Measurements from ENCODE around the gene SLC1A4. TPM values are rescaled to one million over a fixed set of nuclear protein-coding genes. Genes with fewer than 3 reads are reported as not detected.

Gene SLC1A4
- total RNA-seq: 10 to 100 TPM in 1 of 2 experiments, 1 to 10 TPM in 1; 8.2 to 10.3 TPM
- polyA plus RNA-seq: 1 to 10 TPM; 1.6 to 2.0 TPM

- H3K36me3 Mint-ChIP-seq: peaks cover 0 to 1% of the 10 kb centered on the region in 2 donors
- intact Hi-C loops (cut with micrococcal nuclease): loop anchor here (1.0 to 5.0 kb wide), 6 partner anchors 43 to 238 kb away; partner anchors contain the start of genes ACTR2, CEP68 and RAB1A
- H3K4me3 Mint-ChIP-seq: peak within 1 kb of the TSS; percentile 87 to 93 (median 91)
- peaks cover 18 to 44% (median 34%) of the 10 kb centered on the region in 4 donors for H3K4me1 Mint-ChIP-seq
- peak within 1 kb of the TSS; percentile 48 for H3K27ac ChIP-seq (ENCODE audit: low read depth, low read length)
- peaks cover 32% of the 10 kb centered on the region for H3K4me1 ChIP-seq (ENCODE audit: insufficient read depth, low read length)
- peak within 1 kb of the TSS; percentile 74 to 77 for H3K4me3 ChIP-seq (ENCODE audit: low read length in 2 of 2)
- H3K36me3 ChIP-seq (ENCODE audit: insufficient read depth, low read length): no peaks in the 10 kb centered on the region
- H3K9me3 Mint-ChIP-seq: no peaks in the 10 kb centered on the region
- DNase-seq: peak; percentile 67 to 81 (median 76)
- H3K9me3 ChIP-seq (ENCODE audit: control insufficient read depth in 1 of 2, low read length in 2 of 2): no peaks in the 10 kb centered on the region
- no peaks in the 10 kb centered on the region for H3K27me3 Mint-ChIP-seq
- no peaks in the 10 kb centered on the region for H3K27me3 ChIP-seq (ENCODE audit: insufficient read depth, low read length)
- H3K27ac Mint-ChIP-seq: peak within 1 kb of the TSS; percentile 62 to 93 (median 88)
- ChIA-PET CTCF (ENCODE audit: partially characterized antibody) (interaction anchor here (0.9 to 2.0 kb wide), 3 partner anchors 10 to 71 kb away, joined by 3 to 5 read pairs (median 3); no protein-coding TSS in a partner anchor), POLR2A (ENCODE audit: partially characterized antibody) (interaction anchor here (0.9 to 4.3 kb wide), 12 partner anchors 10 to 1147 kb away, joined by 3 to 19 read pairs (median 4); partner anchors contain the start of genes ACTR2, CEP68, RAB1A and UGP2)
These were observed at the start of gene SLC1A4 for GRCh38 chr2:64989126-64989981. SLC1A4 (plus strand) TSS chr2:64989399; CDS start chr2:64989644, 245 bp downstream.

DNA sequence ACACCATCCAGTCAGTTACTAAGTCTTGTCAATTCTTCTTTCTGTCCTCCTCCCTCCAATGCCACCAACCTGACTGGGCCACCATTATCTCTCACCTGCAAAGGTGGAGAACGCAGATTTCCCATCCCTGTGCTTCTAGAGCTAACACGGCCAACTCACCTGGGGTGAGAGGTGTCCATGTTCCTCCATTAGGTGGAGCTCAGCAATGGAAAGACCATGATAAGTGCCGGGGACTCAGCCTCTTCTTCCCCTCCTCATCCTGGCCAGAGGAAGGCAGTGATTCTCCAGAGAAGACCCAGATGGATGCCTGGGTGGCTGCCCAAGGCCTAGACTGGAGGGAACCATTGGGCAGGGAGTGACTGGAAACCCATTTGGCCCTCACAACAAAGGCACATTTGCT is 48.1 kb upstream of the SLC1A4 start:
- POLR2A ChIA-PET (ENCODE audit: partially characterized antibody): no interaction called here
- Histone ChIP-seq H3K27me3 (ENCODE audit: insufficient read depth, low read length) (no peaks in the 10 kb centered on the region), H3K4me3 (ENCODE audit: low read length in 2 of 2) (no peak overlapping the region), H3K36me3 (ENCODE audit: insufficient read depth, low read length) (no peaks in the 10 kb centered on the region), H3K27ac (ENCODE audit: low read depth, low read length) (no peak overlapping the region), H3K9me3 (ENCODE audit: control insufficient read depth in 1 of 2, low read length in 2 of 2) (no peaks in the 10 kb centered on the region), H3K4me1 (ENCODE audit: insufficient read depth, low read length) (peaks cover 21% of the 10 kb centered on the region)
- no peak for DNase-seq
- no peaks in the 10 kb centered on the region for H3K9me3 Mint-ChIP-seq
- peaks cover 21 to 42% (median 32%) of the 10 kb centered on the region in 4 donors for H3K4me1 Mint-ChIP-seq
- intact Hi-C loops (cut with micrococcal nuclease): no loop called here
- CTCF ChIA-PET (ENCODE audit: partially characterized antibody): no interaction called here
- H3K36me3 Mint-ChIP-seq: no peaks in the 10 kb centered on the region
- H3K4me3 Mint-ChIP-seq: no peak overlapping the region
- peak overlapping the region in 1 of 7 donors; percentile 25 for H3K27ac Mint-ChIP-seq
- no peaks in the 10 kb centered on the region for H3K27me3 Mint-ChIP-seq

DNA sequence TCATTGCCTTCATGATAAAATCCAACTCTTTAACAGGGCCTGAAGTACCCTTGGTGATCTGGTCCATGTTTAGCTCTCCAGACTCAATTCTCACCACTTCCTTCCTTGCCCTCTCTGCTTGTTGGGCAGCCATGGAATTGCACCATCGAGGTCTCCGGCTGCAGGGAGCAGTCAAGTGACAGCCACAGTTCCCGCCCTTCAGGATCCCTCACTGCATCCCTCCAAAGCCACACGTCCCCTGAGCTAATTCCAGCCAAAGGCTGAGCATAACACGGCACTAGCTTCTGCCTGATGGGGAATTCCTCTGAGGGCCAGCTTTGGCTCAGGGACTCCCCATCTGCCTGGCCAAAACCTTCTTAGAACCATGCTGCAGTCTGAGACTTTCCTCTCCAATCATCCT is 47.4 kb upstream of the SLC1A4 start:
- Histone ChIP-seq H3K36me3 (ENCODE audit: insufficient read depth, low read length) (no peaks in the 10 kb centered on the region), H3K4me3 (ENCODE audit: low read length in 2 of 2) (no peak overlapping the region), H3K27ac (ENCODE audit: low read depth, low read length) (no peak overlapping the region), H3K9me3 (ENCODE audit: control insufficient read depth in 1 of 2, low read length in 2 of 2) (no peaks in the 10 kb centered on the region), H3K27me3 (ENCODE audit: insufficient read depth, low read length) (no peaks in the 10 kb centered on the region), H3K4me1 (ENCODE audit: insufficient read depth, low read length) (peaks cover 28% of the 10 kb centered on the region)
- intact Hi-C loops (cut with micrococcal nuclease): no loop called here
- Mint-ChIP-seq H3K36me3 (no peaks in the 10 kb centered on the region), H3K27me3 (no peaks in the 10 kb centered on the region), H3K9me3 (no peaks in the 10 kb centered on the region), H3K4me3 (no peak overlapping the region), H3K27ac (peak overlapping the region in 1 of 7 donors; percentile 65), H3K4me1 (peaks cover 27 to 48% (median 39%) of the 10 kb centered on the region in 4 donors)
- CTCF ChIA-PET (ENCODE audit: partially characterized antibody): no interaction called here
- no peak for DNase-seq
- POLR2A ChIA-PET (ENCODE audit: partially characterized antibody): no interaction called here

DNA sequence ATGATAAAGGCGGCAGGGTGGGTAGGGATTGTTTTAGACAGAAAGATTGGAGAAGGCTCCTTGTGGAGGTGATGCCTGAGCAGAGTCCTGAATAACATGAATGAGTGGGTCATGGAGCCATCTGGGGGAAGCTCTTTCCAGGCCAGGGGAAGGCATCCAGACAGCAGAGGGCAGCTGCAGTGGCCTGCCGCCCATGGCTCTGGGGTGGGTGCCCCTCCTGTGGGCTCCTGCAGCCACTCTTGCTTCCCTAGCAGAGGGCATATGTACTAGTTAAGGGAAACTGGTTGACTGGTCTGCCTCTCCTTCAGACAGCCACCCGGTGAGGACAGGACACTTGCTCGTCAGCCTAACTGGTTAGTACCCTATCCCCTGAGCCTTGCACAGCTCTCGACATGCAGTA is 46.5 kb upstream of the SLC1A4 start:
- H3K27me3 ChIP-seq (ENCODE audit: insufficient read depth, low read length): no peaks in the 10 kb centered on the region
- no peak overlapping the region for H3K27ac ChIP-seq (ENCODE audit: low read depth, low read length)
- intact Hi-C loops (cut with micrococcal nuclease): no loop called here
- Mint-ChIP-seq H3K36me3 (no peaks in the 10 kb centered on the region), H3K9me3 (no peaks in the 10 kb centered on the region), H3K27ac (no peak overlapping the region), H3K27me3 (no peaks in the 10 kb centered on the region), H3K4me1 (peaks cover 36 to 57% (median 47%) of the 10 kb centered on the region in 4 donors), H3K4me3 (no peak overlapping the region)
- no peaks in the 10 kb centered on the region for H3K36me3 ChIP-seq (ENCODE audit: insufficient read depth, low read length)
- peaks cover 37% of the 10 kb centered on the region for H3K4me1 ChIP-seq (ENCODE audit: insufficient read depth, low read length)
- CTCF ChIA-PET (ENCODE audit: partially characterized antibody): no interaction called here
- H3K9me3 ChIP-seq (ENCODE audit: control insufficient read depth in 1 of 2, low read length in 2 of 2): no peaks in the 10 kb centered on the region
- POLR2A ChIA-PET (ENCODE audit: partially characterized antibody): no interaction called here
- DNase-seq: no peak
- no peak overlapping the region for H3K4me3 ChIP-seq (ENCODE audit: low read length in 2 of 2)

GRCh38 chr2:64943387-64944150 is 45.6 kb upstream of the SLC1A4 start:
- H3K27me3 Mint-ChIP-seq: no peaks in the 10 kb centered on the region
- POLR2A ChIA-PET (ENCODE audit: partially characterized antibody): no interaction called here
- Histone ChIP-seq H3K27ac (ENCODE audit: low read depth, low read length) (no peak overlapping the region), H3K4me1 (ENCODE audit: insufficient read depth, low read length) (peaks cover 39% of the 10 kb centered on the region), H3K9me3 (ENCODE audit: control insufficient read depth in 1 of 2, low read length in 2 of 2) (no peaks in the 10 kb centered on the region), H3K27me3 (ENCODE audit: insufficient read depth, low read length) (no peaks in the 10 kb centered on the region), H3K4me3 (ENCODE audit: low read length in 2 of 2) (no peak overlapping the region), H3K36me3 (ENCODE audit: insufficient read depth, low read length) (no peaks in the 10 kb centered on the region)
- CTCF ChIA-PET (ENCODE audit: partially characterized antibody): no interaction called here
- no peaks in the 10 kb centered on the region for H3K9me3 Mint-ChIP-seq
- peak overlapping the region in 1 of 8 donors; percentile 47 for H3K4me3 Mint-ChIP-seq
- no peak overlapping the region for H3K27ac Mint-ChIP-seq
- DNase-seq: no peak
- no peaks in the 10 kb centered on the region for H3K36me3 Mint-ChIP-seq
- intact Hi-C loops (cut with micrococcal nuclease): no loop called here
- H3K4me1 Mint-ChIP-seq: peaks cover 37 to 61% (median 48%) of the 10 kb centered on the region in 4 donors

DNA sequence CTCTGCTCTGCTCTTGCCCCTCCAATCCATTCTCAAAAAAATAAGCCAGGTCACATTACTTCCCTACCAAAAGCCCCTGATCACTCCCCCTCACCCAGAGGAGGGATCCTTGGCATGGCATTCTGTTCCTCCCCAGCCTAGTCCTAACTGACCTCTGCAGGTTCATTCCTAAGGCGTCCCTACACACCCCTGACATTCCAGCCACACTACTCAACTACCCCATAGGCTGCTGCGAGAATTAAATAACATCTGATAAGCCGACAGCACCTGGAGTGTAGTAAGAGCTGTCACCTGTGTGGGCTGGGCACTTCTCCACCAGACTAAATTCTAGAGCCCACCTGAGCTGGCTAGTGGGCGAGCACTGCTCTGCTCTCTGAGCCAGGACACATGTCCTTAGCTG is 44.7 kb upstream of the SLC1A4 start:
- H3K27ac ChIP-seq (ENCODE audit: low read depth, low read length): no peak overlapping the region
- Mint-ChIP-seq H3K27ac (peak overlapping the region in 4 of 7 donors; percentile 16 to 52 (median 32)), H3K4me3 (no peak overlapping the region), H3K36me3 (no peaks in the 10 kb centered on the region), H3K27me3 (no peaks in the 10 kb centered on the region), H3K4me1 (peaks cover 30 to 52% (median 40%) of the 10 kb centered on the region in 4 donors), H3K9me3 (no peaks in the 10 kb centered on the region)
- intact Hi-C loops (cut with micrococcal nuclease): no loop called here
- DNase-seq: no peak
- no peaks in the 10 kb centered on the region for H3K27me3 ChIP-seq (ENCODE audit: insufficient read depth, low read length)
- ChIA-PET POLR2A (ENCODE audit: partially characterized antibody) (no interaction called here), CTCF (ENCODE audit: partially characterized antibody) (interaction anchor here (1.2 to 1.6 kb wide), 3 partner anchors 23 to 27 kb away, joined by 3 to 4 read pairs (median 3); no protein-coding TSS in a partner anchor)
- H3K4me3 ChIP-seq (ENCODE audit: low read length in 2 of 2): no peak overlapping the region
- no peaks in the 10 kb centered on the region for H3K9me3 ChIP-seq (ENCODE audit: control insufficient read depth in 1 of 2, low read length in 2 of 2)
- no peaks in the 10 kb centered on the region for H3K36me3 ChIP-seq (ENCODE audit: insufficient read depth, low read length)
- peaks cover 33% of the 10 kb centered on the region for H3K4me1 ChIP-seq (ENCODE audit: insufficient read depth, low read length)

Data from CD4-positive, alpha-beta memory T cell (primary cell).